Mesothelial cell of epicardium (in vitro differentiated cells): ENCODE measurements around the gene UNC5B. TPM values are rescaled to one million over a fixed set of nuclear protein-coding genes. Genes with fewer than 3 reads are reported as not detected.
A peak's percentile ranks its signal among the peaks of the same experiment; 100 is the strongest.

Source experiments
- DNase-seq, 2 experiments: peaks; one replicate each; pipeline ENCODE4 v3.0.0; 2021; ENCODE audit warnings: low spot score in 2 of 2; ENCODE audit not compliant: unreplicated experiment in 2 of 2
- H3K27ac Mint-ChIP-seq: 2 replicates; pipeline ENCODE4 v1.8.0; 2021; ENCODE audit warnings: mixed read lengths
- H3K27me3 Mint-ChIP-seq: 2 replicates; pipeline ENCODE4 v1.8.0; 2021; ENCODE audit warnings: low read depth, mixed read lengths
- H3K36me3 Mint-ChIP-seq: 2 replicates; pipeline ENCODE4 v1.8.0; 2021; ENCODE audit warnings: mixed read lengths
- H3K4me1 Mint-ChIP-seq: 2 replicates; pipeline ENCODE4 v1.8.0; 2021; ENCODE audit warnings: mixed read lengths
- H3K4me3 Mint-ChIP-seq: 2 replicates; pipeline ENCODE4 v1.8.0; 2021; ENCODE audit warnings: mild to moderate bottlenecking, moderate library complexity, mixed read lengths
- H3K9me3 Mint-ChIP-seq: 2 replicates; pipeline ENCODE4 v1.8.0; 2021; ENCODE audit warnings: mixed read lengths
- total RNA-seq: library from RNA; stranded (reverse); gene quantifications from 3 replicates; pipeline ENCODE4 v1.2.1, GENCODE V29; 2021
- TF ChIP-seq, protein P1 (sequence below): fragments of 200-600 bp; sonication (generic); IDR thresholded peaks from one replicate; pipeline ENCODE4 v1.5.0; 2021; ENCODE audit warnings: antibody characterized with exemption; ENCODE audit not compliant: unreplicated experiment

UNC5B gene
- total RNA-seq, 1 donor from 2014 or later: 91.5 TPM

DNA sequence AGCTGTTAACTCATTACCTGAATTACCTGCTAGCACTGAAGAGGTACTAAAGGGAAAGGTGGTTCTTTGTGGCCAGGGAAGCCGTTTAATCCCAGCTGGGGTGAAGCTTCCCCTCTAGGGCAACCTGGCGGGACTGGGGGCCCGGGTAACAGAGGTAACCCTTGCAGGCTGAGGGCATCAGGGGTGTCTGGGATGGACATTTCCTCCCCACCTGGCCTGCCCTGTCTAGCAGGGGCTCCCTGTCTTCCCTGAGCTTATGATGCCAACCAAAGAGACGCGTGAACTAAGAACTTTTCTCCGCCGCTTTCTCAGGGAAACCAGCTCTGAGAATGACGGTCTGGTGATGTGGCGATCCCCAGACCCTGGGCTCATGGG is 52.8 kb downstream of the UNC5B start:
- H3K27ac Mint-ChIP-seq: no peak overlapping the region
- DNase-seq: no peak
- no peaks in the 10 kb centered on the region for H3K9me3 Mint-ChIP-seq
- H3K4me3 Mint-ChIP-seq: no peak overlapping the region
- H3K36me3 Mint-ChIP-seq: no peaks in the 10 kb centered on the region
- H3K27me3 Mint-ChIP-seq: no peaks in the 10 kb centered on the region
- TF ChIP-seq, protein P1, sequence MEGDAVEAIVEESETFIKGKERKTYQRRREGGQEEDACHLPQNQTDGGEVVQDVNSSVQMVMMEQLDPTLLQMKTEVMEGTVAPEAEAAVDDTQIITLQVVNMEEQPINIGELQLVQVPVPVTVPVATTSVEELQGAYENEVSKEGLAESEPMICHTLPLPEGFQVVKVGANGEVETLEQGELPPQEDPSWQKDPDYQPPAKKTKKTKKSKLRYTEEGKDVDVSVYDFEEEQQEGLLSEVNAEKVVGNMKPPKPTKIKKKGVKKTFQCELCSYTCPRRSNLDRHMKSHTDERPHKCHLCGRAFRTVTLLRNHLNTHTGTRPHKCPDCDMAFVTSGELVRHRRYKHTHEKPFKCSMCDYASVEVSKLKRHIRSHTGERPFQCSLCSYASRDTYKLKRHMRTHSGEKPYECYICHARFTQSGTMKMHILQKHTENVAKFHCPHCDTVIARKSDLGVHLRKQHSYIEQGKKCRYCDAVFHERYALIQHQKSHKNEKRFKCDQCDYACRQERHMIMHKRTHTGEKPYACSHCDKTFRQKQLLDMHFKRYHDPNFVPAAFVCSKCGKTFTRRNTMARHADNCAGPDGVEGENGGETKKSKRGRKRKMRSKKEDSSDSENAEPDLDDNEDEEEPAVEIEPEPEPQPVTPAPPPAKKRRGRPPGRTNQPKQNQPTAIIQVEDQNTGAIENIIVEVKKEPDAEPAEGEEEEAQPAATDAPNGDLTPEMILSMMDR: no peak
- peaks cover 73% of the 10 kb centered on the region for H3K4me1 Mint-ChIP-seq

DNA sequence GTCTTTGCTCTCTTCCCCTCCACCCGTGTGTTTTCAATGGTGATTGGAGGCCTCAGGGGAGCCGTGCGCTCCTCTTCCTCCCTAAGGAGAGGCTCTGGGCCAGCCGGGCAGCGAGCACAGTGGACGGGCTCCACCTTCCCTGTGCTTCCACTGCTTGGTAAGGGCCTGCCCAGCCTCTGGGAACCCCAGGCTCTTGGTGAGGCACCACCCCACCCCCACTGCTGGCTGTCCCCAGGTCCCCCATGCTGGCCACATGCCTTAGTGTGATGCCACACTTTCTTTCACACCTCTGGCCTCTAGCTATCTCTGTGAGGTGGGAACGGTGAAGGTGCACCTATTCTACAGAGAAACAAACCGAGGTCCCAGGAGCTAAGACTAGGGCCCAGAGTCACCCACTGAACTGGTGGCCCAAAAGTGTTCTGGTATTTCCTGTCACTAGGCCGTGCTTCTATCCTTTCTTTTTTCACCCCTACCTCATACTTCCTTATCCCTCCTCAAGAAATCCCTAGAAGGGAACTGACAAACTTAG is 53.3 kb downstream of the UNC5B start:
- H3K4me3 Mint-ChIP-seq: no peak overlapping the region
- H3K36me3 Mint-ChIP-seq: no peaks in the 10 kb centered on the region
- TF ChIP-seq, protein P1: no peak
- H3K9me3 Mint-ChIP-seq: no peaks in the 10 kb centered on the region
- H3K27ac Mint-ChIP-seq: peak overlapping the region; percentile 34
- no peak for DNase-seq
- H3K4me1 Mint-ChIP-seq: peaks cover 73% of the 10 kb centered on the region
- no peaks in the 10 kb centered on the region for H3K27me3 Mint-ChIP-seq

DNA sequence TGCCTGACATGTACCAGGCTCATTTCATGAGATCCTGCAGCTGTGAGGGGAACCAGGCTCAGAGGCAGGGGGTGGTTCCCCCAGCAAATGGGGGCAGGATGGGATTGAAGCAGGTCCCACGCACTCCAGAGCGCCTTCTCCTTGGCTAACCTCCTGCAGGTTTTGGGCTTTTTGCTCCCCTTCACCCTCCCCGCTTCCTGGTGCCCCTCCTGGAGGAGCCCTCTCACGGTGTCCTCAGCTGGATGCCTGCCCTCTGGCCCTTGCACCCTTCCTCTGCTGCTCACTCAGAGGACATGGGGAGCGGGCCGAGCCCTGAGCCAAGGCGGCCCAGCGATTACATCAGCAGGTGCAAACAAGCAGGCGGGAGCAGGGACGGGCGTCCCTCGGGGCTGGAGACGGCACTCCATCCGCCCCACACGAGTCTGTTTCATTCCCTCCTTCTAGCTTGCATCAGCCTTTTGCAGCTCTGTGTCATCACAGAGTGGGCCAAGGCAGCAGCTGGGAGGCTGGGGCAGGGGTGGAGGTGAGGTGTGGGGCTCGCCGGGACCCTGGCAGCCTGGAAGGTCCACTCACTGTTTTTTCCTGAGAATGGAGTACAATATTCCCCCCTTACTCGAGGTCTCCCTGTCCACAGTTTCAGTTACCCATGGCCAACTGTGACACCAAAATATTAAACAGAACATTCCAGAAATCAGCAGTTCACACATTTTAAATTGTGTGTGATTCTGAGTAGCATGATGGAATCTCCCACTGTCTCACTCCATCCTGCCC is 54.0 kb downstream of the UNC5B start:
- Mint-ChIP-seq H3K4me1 (peaks cover 67% of the 10 kb centered on the region), H3K9me3 (no peaks in the 10 kb centered on the region), H3K27ac (peak overlapping the region; percentile 34), H3K36me3 (no peaks in the 10 kb centered on the region), H3K27me3 (no peaks in the 10 kb centered on the region), H3K4me3 (no peak overlapping the region)
- DNase-seq: no peak
- TF ChIP-seq, protein P1: no peak

DNA sequence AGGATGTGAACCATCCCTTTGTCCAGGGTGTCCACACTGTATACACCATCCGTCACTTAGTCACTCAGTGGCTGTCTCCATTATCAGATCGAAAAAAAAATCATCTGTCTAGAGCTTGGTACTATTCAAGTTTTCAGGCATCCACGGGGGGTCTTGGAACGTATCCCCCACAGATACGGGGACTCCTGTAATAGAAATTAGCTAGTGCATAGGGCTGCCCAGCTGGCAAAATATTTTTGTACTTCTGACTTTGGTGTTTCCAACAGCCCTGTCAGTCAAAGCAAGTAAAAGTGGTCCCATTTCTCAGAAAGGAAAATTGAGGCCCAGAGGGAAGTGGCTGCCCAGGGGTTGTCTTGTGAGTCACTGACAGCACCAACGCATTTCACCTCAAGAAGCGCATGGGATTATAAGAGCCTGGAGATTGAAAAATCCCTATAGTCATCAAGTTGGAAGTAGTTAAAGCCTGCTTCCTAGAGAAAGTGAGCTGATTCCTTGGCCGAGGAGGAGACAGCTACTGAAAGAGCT is 54.6 kb downstream of the UNC5B start:
- Mint-ChIP-seq H3K27ac (no peak overlapping the region), H3K9me3 (no peaks in the 10 kb centered on the region), H3K4me3 (no peak overlapping the region), H3K36me3 (no peaks in the 10 kb centered on the region), H3K4me1 (peaks cover 65% of the 10 kb centered on the region), H3K27me3 (no peaks in the 10 kb centered on the region)
- TF ChIP-seq, protein P1: no peak
- no peak for DNase-seq

DNA sequence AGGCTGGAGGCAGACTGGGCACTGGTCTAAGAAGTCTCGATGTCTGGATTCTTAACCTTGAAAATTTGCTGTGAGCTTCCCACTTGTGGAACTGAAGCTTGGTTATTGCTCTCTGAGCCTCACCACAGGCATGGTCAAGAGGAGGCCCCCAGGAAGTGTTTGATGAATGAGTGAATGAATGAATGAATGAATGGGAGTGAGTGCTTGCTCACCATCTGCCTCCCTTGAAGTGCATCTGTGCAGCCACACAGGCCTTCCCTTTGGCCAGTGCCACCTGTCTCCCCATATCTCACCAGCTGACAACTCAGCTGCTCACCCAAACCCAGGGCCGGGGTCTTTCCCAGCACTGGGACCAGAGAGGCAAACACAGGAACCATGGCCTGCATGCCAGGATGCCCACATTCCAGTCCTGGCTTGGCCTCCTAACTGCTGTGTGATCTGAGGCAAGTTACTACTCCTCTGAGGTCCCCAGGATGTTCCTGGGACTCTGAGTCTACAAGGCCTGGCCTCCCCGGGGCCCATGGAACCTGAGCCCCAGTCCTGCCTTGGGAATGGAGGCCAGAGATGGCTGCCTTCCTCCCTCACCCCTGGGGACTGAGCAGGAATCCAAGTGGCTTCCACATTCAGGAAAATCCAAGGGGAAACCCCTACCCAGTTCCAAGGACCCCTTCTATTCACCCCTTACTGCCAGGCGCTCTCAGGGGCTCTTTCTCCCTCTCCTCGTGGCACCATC is 55.3 kb downstream of the UNC5B start:
- Mint-ChIP-seq H3K9me3 (no peaks in the 10 kb centered on the region), H3K4me3 (no peak overlapping the region), H3K27ac (peak overlapping the region; percentile 78), H3K27me3 (no peaks in the 10 kb centered on the region), H3K4me1 (peaks cover 65% of the 10 kb centered on the region), H3K36me3 (no peaks in the 10 kb centered on the region)
- TF ChIP-seq, protein P1: no peak
- DNase-seq: no peak
